GM23338 (cell line): Measurements from ENCODE around the gene FKTN. TPM values are rescaled to one million over a fixed set of nuclear protein-coding genes. Genes with fewer than 3 reads are reported as not detected.

Source experiments
- ATAC-seq: fragments of 200-7000 bp; cut with Tn5 transposase; 3 replicates; pipeline ENCODE4 v1.9.1; 2020
- DNase-seq: peaks from one replicate; pipeline ENCODE4 v3.0.0-alpha.2; 2015; ENCODE audit warnings: low spot score
- H2AFZ ChIP-seq: fragments of 200-600 bp; sonication (generic); 2 replicates; pipeline ENCODE4 v1.8.0; 2016; ENCODE audit warnings: antibody characterized with exemption, mild to moderate bottlenecking, moderate library complexity
- H3F3A ChIP-seq: fragments of 200-600 bp; sonication (generic); replicated peaks from 2 replicates; pipeline ENCODE4 v1.8.0; 2017; ENCODE audit warnings: antibody characterized with exemption, mixed run types, low read depth
- H3K27ac ChIP-seq: fragments of 200-600 bp; sonication (generic); 2 replicates; pipeline ENCODE4 v1.6.1; 2016; ENCODE audit warnings: low read depth
- H3K27me3 ChIP-seq: fragments of 200-600 bp; sonication (generic); 2 replicates; pipeline ENCODE4 v1.8.0; 2016; ENCODE audit warnings: mild to moderate bottlenecking, mixed run types, moderate library complexity; ENCODE audit not compliant: insufficient read depth
- H3K36me3 ChIP-seq: fragments of 200-600 bp; sonication (generic); 2 replicates; pipeline ENCODE4 v1.8.0; 2016; ENCODE audit warnings: mild to moderate bottlenecking; ENCODE audit not compliant: insufficient read depth
- H3K4me1 ChIP-seq: fragments of 200-600 bp; sonication (generic); 2 replicates; pipeline ENCODE4 v1.8.0; 2016; ENCODE audit warnings: mild to moderate bottlenecking, moderate library complexity; ENCODE audit not compliant: insufficient read depth
- H3K4me2 ChIP-seq: fragments of 200-600 bp; sonication (generic); 2 replicates; pipeline ENCODE4 v1.7.1; 2017; ENCODE audit warnings: mixed run types
- H3K4me3 ChIP-seq: fragments of 200-600 bp; sonication (generic); 2 replicates; pipeline ENCODE4 v1.6.1; 2016; ENCODE audit warnings: mixed run types
- H3K79me2 ChIP-seq: fragments of 200-600 bp; sonication (generic); replicated peaks from 2 replicates; pipeline ENCODE4 v1.8.0; 2017; ENCODE audit warnings: mild to moderate bottlenecking; ENCODE audit not compliant: insufficient read depth
- H3K9me2 ChIP-seq: fragments of 200-600 bp; sonication (generic); 2 replicates; pipeline ENCODE4 v1.8.0; 2017; ENCODE audit not compliant: insufficient read depth
- H4K20me1 ChIP-seq: fragments of 200-600 bp; sonication (generic); replicated peaks from 2 replicates; pipeline ENCODE4 v1.8.0; 2017; ENCODE audit warnings: mild to moderate bottlenecking; ENCODE audit not compliant: insufficient read depth
- H3K27ac Mint-ChIP-seq: 2 replicates; pipeline ENCODE4 v1.8.0; 2020; ENCODE audit warnings: inconsistent platforms, mild to moderate bottlenecking, moderate library complexity, mixed read lengths
- H3K27me3 Mint-ChIP-seq: 3 replicates; pipeline ENCODE4 v1.8.0; 2022; ENCODE audit warnings: low read depth, mild to moderate bottlenecking, moderate library complexity, mixed read lengths, inconsistent platforms; ENCODE audit not compliant: insufficient read depth, poor library complexity
- H3K36me3 Mint-ChIP-seq: 3 replicates; pipeline ENCODE4 v1.8.0; 2021; ENCODE audit warnings: low read depth, mild to moderate bottlenecking, inconsistent platforms, moderate library complexity, mixed read lengths
- H3K4me1 Mint-ChIP-seq: 3 replicates; pipeline ENCODE4 v1.8.0; 2020; ENCODE audit warnings: mild to moderate bottlenecking, inconsistent platforms, mixed read lengths
- H3K4me3 Mint-ChIP-seq: 3 replicates; pipeline ENCODE4 v1.8.0; 2021; ENCODE audit warnings: moderate library complexity, mild to moderate bottlenecking, inconsistent platforms, mixed read lengths
- H3K9me3 Mint-ChIP-seq: 3 replicates; pipeline ENCODE4 v1.8.0; 2020; ENCODE audit warnings: moderate library complexity, mild to moderate bottlenecking, inconsistent platforms, mixed read lengths
- CREB1 ChIP-seq: fragments of 250-450 bp; sonication (Bioruptor Pico); IDR thresholded peaks from 2 replicates; pipeline ENCODE4 v1.5.0; 2020; ENCODE audit warnings: low read depth, mild to moderate bottlenecking, moderate library complexity
- EZH2 ChIP-seq: fragments of 200-600 bp; sonication (generic); IDR thresholded peaks from one replicate; pipeline ENCODE4 v1.8.0; 2017; ENCODE audit warnings: antibody characterized with exemption, mild to moderate bottlenecking, low read depth; ENCODE audit not compliant: unreplicated experiment
- EZH2phosphoT487 ChIP-seq: fragments of 200-600 bp; sonication (generic); IDR thresholded peaks from one replicate; pipeline ENCODE4 v1.8.1; 2018; ENCODE audit warnings: antibody characterized with exemption; ENCODE audit not compliant: unreplicated experiment
- POLR2AphosphoS5 ChIP-seq: IDR thresholded peaks from 2 replicates; pipeline ENCODE4 v1.6.1; 2016; ENCODE audit warnings: antibody characterized with exemption, low read depth
- STAT1 ChIP-seq: IDR thresholded peaks from one replicate; pipeline ENCODE4 v1.6.1; 2016; ENCODE audit warnings: antibody characterized with exemption; ENCODE audit not compliant: unreplicated experiment
- ZNF114 ChIP-seq: fragments of 250-450 bp; sonication (Bioruptor Pico); IDR thresholded peaks from 2 replicates; pipeline ENCODE4 v1.5.0; 2020; ENCODE audit warnings: mild to moderate bottlenecking, moderate library complexity
- polyA plus RNA-seq: library from polyadenylated mRNA; unstranded; fragments of >200 nt; fragmentation: Nextera tagmentation; extraction: Ambion mirVana; gene quantifications from 2 replicates; pipeline ENCODE4 v1.2.1, GENCODE V29; 2016
- total RNA-seq: library from RNA; depleted of rRNA; stranded (reverse); fragments of >200 nt; shearing (Covaris generic); gene quantifications from 2 replicates; pipeline ENCODE4 v1.2.3, GENCODE V29; 2014
- TF ChIP-seq, protein P1 (sequence below): fragments of 250-450 bp; sonication (Bioruptor Pico); IDR thresholded peaks from 2 replicates; pipeline ENCODE4 v1.5.0; 2020; ENCODE audit warnings: mild to moderate bottlenecking, moderate library complexity

The FKTN gene
- total and polyA plus RNA-seq, 2 experiments from 2014 or later, result 6.8 to 9.9 TPM

DNA sequence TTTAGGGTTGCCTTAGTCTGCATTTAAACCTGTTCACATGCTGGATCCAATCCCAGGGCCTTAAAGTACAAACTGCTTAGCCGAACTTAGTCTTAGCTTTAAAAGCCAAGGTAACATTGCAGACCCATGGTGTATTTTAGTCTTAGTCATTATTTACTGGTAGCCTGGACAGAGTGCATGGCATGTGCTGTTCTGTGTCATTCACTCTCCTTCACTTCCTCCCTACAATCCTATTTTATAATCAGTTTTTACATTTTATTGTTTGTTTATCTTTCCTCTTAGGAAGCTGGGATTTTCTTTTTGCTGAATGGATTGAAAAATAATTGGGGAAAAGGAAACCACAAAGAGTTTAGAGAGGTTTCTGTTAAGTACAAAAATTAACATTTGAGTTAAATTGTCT is 74.9 kb downstream of the FKTN start (continued):
- TF ChIP-seq, protein P1, sequence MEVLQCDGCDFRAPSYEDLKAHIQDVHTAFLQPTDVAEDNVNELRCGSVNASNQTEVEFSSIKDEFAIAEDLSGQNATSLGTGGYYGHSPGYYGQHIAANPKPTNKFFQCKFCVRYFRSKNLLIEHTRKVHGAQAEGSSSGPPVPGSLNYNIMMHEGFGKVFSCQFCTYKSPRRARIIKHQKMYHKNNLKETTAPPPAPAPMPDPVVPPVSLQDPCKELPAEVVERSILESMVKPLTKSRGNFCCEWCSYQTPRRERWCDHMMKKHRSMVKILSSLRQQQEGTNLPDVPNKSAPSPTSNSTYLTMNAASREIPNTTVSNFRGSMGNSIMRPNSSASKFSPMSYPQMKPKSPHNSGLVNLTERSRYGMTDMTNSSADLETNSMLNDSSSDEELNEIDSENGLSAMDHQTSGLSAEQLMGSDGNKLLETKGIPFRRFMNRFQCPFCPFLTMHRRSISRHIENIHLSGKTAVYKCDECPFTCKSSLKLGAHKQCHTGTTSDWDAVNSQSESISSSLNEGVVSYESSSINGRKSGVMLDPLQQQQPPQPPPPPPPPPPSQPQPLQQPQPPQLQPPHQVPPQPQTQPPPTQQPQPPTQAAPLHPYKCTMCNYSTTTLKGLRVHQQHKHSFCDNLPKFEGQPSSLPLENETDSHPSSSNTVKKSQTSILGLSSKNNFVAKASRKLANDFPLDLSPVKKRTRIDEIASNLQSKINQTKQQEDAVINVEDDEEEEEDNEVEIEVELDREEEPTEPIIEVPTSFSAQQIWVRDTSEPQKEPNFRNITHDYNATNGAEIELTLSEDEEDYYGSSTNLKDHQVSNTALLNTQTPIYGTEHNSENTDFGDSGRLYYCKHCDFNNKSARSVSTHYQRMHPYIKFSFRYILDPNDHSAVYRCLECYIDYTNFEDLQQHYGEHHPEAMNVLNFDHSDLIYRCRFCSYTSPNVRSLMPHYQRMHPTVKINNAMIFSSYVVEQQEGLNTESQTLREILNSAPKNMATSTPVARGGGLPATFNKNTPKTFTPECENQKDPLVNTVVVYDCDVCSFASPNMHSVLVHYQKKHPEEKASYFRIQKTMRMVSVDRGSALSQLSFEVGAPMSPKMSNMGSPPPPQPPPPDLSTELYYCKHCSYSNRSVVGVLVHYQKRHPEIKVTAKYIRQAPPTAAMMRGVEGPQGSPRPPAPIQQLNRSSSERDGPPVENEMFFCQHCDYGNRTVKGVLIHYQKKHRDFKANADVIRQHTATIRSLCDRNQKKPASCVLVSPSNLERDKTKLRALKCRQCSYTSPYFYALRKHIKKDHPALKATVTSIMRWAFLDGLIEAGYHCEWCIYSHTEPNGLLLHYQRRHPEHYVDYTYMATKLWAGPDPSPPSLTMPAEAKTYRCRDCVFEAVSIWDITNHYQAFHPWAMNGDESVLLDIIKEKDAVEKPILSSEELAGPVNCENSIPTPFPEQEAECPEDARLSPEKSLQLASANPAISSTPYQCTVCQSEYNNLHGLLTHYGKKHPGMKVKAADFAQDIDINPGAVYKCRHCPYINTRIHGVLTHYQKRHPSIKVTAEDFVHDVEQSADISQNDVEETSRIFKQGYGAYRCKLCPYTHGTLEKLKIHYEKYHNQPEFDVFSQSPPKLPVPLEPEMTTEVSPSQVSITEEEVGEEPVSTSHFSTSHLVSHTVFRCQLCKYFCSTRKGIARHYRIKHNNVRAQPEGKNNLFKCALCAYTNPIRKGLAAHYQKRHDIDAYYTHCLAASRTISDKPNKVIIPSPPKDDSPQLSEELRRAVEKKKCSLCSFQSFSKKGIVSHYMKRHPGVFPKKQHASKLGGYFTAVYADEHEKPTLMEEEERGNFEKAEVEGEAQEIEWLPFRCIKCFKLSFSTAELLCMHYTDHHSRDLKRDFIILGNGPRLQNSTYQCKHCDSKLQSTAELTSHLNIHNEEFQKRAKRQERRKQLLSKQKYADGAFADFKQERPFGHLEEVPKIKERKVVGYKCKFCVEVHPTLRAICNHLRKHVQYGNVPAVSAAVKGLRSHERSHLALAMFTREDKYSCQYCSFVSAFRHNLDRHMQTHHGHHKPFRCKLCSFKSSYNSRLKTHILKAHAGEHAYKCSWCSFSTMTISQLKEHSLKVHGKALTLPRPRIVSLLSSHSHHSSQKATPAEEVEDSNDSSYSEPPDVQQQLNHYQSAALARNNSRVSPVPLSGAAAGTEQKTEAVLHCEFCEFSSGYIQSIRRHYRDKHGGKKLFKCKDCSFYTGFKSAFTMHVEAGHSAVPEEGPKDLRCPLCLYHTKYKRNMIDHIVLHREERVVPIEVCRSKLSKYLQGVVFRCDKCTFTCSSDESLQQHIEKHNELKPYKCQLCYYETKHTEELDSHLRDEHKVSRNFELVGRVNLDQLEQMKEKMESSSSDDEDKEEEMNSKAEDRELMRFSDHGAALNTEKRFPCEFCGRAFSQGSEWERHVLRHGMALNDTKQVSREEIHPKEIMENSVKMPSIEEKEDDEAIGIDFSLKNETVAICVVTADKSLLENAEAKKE (CRISPR knock-in tag), result no peak
- no peak for TF ChIP-seq CREB1 (CRISPR knock-in tag)

DNA sequence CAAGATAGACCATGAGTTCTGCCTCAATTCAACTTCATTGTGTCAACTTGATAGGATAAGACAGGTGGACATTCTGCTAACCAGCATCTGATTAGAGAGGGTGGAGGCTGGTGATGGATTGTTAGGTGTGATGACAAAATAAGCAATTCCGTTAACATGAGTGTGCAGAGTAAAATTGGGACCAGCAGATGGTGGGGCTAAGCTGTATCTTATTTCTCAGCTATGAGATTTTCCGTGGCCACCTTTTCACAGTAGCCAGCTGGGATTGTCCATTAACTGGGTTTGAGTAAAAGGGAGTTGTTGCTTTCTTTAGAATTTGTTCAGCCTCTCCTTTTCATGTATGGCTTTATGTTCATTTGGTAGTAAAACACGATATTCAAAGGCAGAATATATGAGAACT is 75.5 kb downstream of the FKTN start:
- peaks cover 6% of the 10 kb centered on the region; the same call in 2 of the 3 replicates for H3K36me3 Mint-ChIP-seq
- ATAC-seq (no peak), DNase-seq (no peak)
- Histone ChIP-seq H4K20me1 (no peaks in the 10 kb centered on the region), H3K9me2 (no peaks in the 10 kb centered on the region), H2AFZ (no peak overlapping the region), H3F3A (no peaks in the 10 kb centered on the region), H3K4me1 (no peaks in the 10 kb centered on the region), H3K4me2 (no peak overlapping the region), H3K36me3 (no peaks in the 10 kb centered on the region), H3K4me3 (no peak overlapping the region), H3K79me2 (no peaks in the 10 kb centered on the region), H3K27ac (no peak overlapping the region), H3K27me3 (no peaks in the 10 kb centered on the region)
- H3K9me3 Mint-ChIP-seq, result no peaks in the 10 kb centered on the region
- no peaks in the 10 kb centered on the region for H3K4me1 Mint-ChIP-seq
- H3K4me3 Mint-ChIP-seq, result no peak overlapping the region
- no peak overlapping the region for H3K27ac Mint-ChIP-seq
- H3K27me3 Mint-ChIP-seq, result no peaks in the 10 kb centered on the region
- TF ChIP-seq EZH2, result no peak
- no peak for TF ChIP-seq CREB1 (CRISPR knock-in tag)
- no peak for TF ChIP-seq EZH2phosphoT487
- no peak for TF ChIP-seq POLR2AphosphoS5
- TF ChIP-seq, protein P1 (CRISPR knock-in tag), result no peak
- TF ChIP-seq STAT1, result no peak
- TF ChIP-seq ZNF114, result no peak
